NCI-H1048 (cell line): Measurements from ENCODE around the gene TDRD9.
"Not testable (repeated sequence)": the region's sequence is repeated elsewhere in the genome, so short reads cannot be mapped to it uniquely, and the experiment has no call there.

ENCODE experiments used
- DNase-seq: peaks from one replicate; lab custom pipeline; 2025; lab: John Stamatoyannopoulos, UW

The TDRD9 gene

GRCh38 chr14:103920981-103921854 is 7.0 kb upstream of the TDRD9 start:
- DNase-seq: peak; percentile 58

GRCh38 chr14:103921855-103922200 is 6.4 kb upstream of the TDRD9 start:
- DNase-seq: not testable (repeated sequence)

GRCh38 chr14:103923863-103924262 is 4.4 kb upstream of the TDRD9 start:
- DNase-seq: no peak

- DNase-seq: no peak
These were observed 2.9 kb upstream of the TDRD9 start for GRCh38 chr14:103925316-103925715.

- no peak for DNase-seq
These were observed 690 bp upstream of the TDRD9 start for GRCh38 chr14:103927566-103927965.

GRCh38 chr14:103930051-103930604 is 1.9 kb downstream of the TDRD9 start:
- no peak for DNase-seq

- DNase-seq: no peak
These were observed 3.2 kb downstream of the TDRD9 start for GRCh38 chr14:103931422-103931821.

GRCh38 chr14:103932791-103933490 is 4.7 kb downstream of the TDRD9 start:
- DNase-seq: no peak

- no peak for DNase-seq
These were observed 6.8 kb downstream of the TDRD9 start for GRCh38 chr14:103935102-103935501.

- no peak for DNase-seq
These were observed 13.2 kb downstream of the TDRD9 start for GRCh38 chr14:103941462-103941861.

- DNase-seq: no peak
These were observed 13.9 kb downstream of the TDRD9 start, which contains the start of gene RD3L for GRCh38 chr14:103941973-103942736. RD3L (minus strand) TSS chr14:103942529; CDS start chr14:103941695, 834 bp downstream.

GRCh38 chr14:103943673-103944072 is 15.4 kb downstream of the TDRD9 start:
- no peak for DNase-seq

- DNase-seq: no peak
These were observed 18.7 kb downstream of the TDRD9 start for GRCh38 chr14:103946975-103947374.

GRCh38 chr14:103948442-103948841 is 20.2 kb downstream of the TDRD9 start:
- DNase-seq: no peak

GRCh38 chr14:103949131-103949790 is 21.0 kb downstream of the TDRD9 start:
- DNase-seq: no peak

GRCh38 chr14:103960457-103961055 is 32.3 kb downstream of the TDRD9 start:
- no peak for DNase-seq

GRCh38 chr14:103961928-103962578 is 33.8 kb downstream of the TDRD9 start:
- DNase-seq: no peak

- DNase-seq: no peak
These were observed 38.4 kb downstream of the TDRD9 start for GRCh38 chr14:103966631-103967030.

- no peak for DNase-seq
These were observed 41.7 kb downstream of the TDRD9 start for GRCh38 chr14:103969961-103970360.

GRCh38 chr14:103973354-103973753 is 45.1 kb downstream of the TDRD9 start:
- DNase-seq: no peak

- no peak for DNase-seq
These were observed 46.3 kb downstream of the TDRD9 start for GRCh38 chr14:103974575-103974974.
